Esophagus muscularis mucosa (tissue), 4 donors: ENCODE results near the gene CUX1.

Source experiments
- CTCF ChIP-seq, 3 experiments: fragments of 200-600 bp in 2 of 3; fragments of 450-650 bp in 1 of 3; sonication (generic) in 2 of 3; IDR thresholded peaks; one replicate each; pipeline ENCODE4 v1.5.1; 2017 to 2019; ENCODE audit warnings: antibody characterized with exemption in 3 of 3, mild to moderate bottlenecking in 2 of 3, moderate library complexity in 1 of 3
- EP300 ChIP-seq: sonication (generic); formaldehyde crosslinking; IDR thresholded peaks from one replicate; pipeline ENCODE4 v1.6.1; 2017; ENCODE audit warnings: antibody characterized with exemption
- POLR2AphosphoS5 ChIP-seq, 2 donors: sonication (generic); formaldehyde crosslinking; IDR thresholded peaks; one replicate each; pipeline ENCODE4 v1.6.1; 2017; ENCODE audit warnings: antibody characterized with exemption in 2 of 2

DNA sequence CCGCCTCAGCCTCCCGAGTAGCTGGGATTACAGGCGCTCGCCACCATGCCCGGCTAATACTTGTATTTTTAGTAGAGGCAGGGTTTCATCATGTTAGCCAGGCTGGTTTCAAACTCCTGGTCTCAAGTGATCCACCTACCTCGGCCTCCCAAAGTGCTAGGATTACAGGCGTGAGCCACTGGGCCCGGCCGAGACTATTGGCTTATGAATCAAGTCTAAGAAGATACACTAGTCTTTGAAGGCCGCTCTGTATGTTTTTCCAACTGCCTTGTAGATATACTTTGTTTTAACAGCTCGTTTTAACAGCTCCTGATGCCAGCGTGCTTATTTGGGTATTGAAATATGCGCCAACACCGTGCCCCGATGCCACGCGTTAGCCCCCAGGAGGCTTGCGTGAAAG lies 332.8 kb downstream of the CUX1 start:
- TF ChIP-seq CTCF (IDR thresholded peaks at IDR 0.05) (no peak), EP300 (no peak), POLR2AphosphoS5 (IDR thresholded peaks at IDR 0.05) (no peak)
